ENCODE data around the gene HHATL. TPM values are rescaled to one million over a fixed set of nuclear protein-coding genes. Genes with fewer than 3 reads are reported as not detected.

HHATL gene
- polyA plus RNA-seq, 1 experiment: not detected

DNA sequence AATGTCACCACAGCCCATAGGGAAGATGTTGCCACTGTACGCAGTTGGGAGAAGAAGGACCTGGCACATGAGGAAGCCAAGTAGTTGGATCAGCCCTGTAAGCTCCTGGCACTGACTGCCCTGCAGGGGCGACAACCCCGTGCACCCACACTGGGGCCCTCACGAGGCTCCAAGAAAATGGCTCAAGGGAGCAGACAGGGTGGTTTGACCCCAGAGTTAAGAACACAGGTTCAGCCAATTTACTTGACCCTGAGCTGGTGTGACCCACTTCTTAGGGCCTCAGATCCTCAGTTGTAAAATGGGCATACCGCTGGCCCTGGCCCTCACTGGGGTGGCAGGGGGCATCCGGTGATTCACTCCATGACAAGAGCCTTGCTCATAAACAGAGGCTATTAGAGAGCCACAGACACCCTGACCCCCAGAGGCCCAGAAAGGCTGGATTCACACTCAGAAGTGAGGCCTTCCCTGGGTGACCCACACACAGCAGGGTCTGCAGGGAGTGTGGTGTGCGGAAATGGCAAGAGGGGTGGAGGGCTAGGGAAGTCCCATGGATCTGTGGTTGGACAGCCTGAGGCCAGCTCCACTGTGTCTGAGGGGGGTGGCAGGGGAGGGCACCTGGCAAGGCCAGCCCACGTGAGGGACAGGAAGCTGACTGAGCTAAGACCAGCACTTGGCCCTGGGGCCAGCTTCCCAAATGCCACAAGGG lies 1.7 kb upstream of the HHATL start:
- H3K9me3 ChIP-seq (ENCODE audit: control insufficient read depth, insufficient read depth, low read length): no peaks in the 10 kb centered on the region
- no peak for DNase-seq (ENCODE audit: low read depth, low spot score)
- ChIA-PET POLR2A (no interaction called here), CTCF (no interaction called here)
- no peak for TF ChIP-seq CTCF (IDR thresholded peaks at IDR 0.05; ENCODE audit: low read depth, low read length)
- H3K27me3 ChIP-seq (ENCODE audit: control insufficient read depth, insufficient read depth, low read length): peaks cover 18% of the 10 kb centered on the region
- no peak overlapping the region for H3K4me3 ChIP-seq (ENCODE audit: low read depth, low read length)
- H3K27ac ChIP-seq (ENCODE audit: low read depth, low read length): no peak overlapping the region

GRCh38 chr3:42703695-42704025 lies 1.1 kb upstream of the HHATL start:
- Histone ChIP-seq H3K27me3 (ENCODE audit: control insufficient read depth, insufficient read depth, low read length) (peaks cover 20% of the 10 kb centered on the region), H3K9me3 (ENCODE audit: control insufficient read depth, insufficient read depth, low read length) (no peaks in the 10 kb centered on the region), H3K27ac (ENCODE audit: low read depth, low read length) (no peak overlapping the region), H3K4me3 (ENCODE audit: low read depth, low read length) (no peak overlapping the region)
- ChIA-PET CTCF (interaction anchor here (1.2 kb wide), 1 partner anchor 42 kb away, joined by 3 read pairs; no protein-coding TSS in a partner anchor), POLR2A (no interaction called here)
- no peak for DNase-seq (ENCODE audit: low read depth, low spot score)
- TF ChIP-seq CTCF (IDR thresholded peaks at IDR 0.05; ENCODE audit: low read depth, low read length): no peak

DNA sequence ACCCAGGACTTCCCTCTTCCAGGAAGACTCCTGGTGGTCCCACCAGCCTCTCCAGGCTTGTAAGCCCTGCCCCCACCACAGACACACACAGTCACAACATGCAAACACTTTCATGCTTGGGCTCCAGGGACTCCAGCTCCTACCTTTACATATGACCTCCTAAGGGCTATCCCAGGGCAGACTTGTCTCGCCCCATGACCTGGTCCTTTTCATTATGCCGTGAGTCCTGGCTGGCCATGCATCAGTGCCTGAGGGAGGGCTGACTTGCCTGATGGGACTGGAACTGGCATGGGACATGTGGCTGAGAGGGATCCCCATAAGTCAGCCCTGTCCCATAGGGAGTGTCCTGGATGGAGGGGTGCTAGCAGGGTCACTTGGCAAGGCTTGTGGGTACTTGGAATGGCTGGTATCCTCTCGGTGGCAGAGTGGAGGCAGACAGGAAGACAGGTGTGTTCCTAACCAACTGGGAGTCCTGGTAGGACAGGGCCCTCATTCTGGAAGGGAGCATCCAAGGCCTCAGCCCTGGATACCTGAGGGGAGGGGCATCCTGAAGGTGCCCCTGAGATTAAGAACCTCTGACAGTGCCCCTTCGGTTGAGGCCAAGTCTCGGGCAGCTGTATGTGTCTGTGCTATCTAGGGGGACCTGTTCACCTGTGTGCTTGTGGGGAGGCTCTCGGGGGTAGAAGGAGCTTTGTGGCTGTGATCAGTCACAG lies 540 bp upstream of the HHATL start:
- TF ChIP-seq CTCF (IDR thresholded peaks at IDR 0.05; ENCODE audit: low read depth, low read length): no peak
- Histone ChIP-seq H3K4me3 (ENCODE audit: low read depth, low read length) (no peak overlapping the region), H3K9me3 (ENCODE audit: control insufficient read depth, insufficient read depth, low read length) (no peaks in the 10 kb centered on the region), H3K27ac (ENCODE audit: low read depth, low read length) (no peak overlapping the region), H3K27me3 (ENCODE audit: control insufficient read depth, insufficient read depth, low read length) (peaks cover 22% of the 10 kb centered on the region)
- no peak for DNase-seq (ENCODE audit: low read depth, low spot score)
- ChIA-PET POLR2A (no interaction called here), CTCF (interaction anchor here (1.2 kb wide), 1 partner anchor 42 kb away, joined by 3 read pairs; no protein-coding TSS in a partner anchor)

DNA sequence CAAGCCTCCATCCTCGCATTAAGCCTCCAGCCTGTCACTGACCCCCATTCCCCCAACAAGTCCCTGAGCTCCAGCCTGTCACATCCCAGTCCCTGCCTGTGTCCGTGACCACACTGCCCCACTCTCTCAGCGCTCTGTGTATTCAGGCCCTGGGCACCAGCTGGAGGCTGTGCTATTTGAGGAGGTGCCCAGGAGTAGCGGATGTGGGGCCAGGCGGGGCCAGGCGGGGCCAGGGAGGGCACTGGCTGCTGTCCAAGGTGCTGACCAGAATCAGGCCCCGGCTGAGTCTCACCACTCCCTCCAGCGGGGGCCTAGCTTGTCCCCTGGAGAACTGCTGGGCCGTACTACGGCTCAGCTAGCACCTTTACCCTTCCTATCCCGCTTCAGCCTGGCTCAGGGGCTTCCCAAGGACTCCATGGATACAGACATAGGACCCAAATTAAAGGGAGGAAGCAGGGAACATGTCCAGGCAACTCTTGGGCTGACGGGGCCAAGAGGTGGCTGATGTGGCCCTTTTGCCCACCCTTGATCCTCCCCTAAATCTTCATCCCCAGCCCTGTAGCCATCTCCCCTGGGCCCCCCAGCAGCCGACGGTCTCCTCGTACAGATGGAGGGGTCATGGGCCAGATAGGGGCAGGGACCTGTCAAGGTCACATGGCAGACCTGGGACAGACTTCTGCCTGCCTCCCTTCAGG lies 1.1 kb downstream of the HHATL start:
- CTCF ChIA-PET: no interaction called here
- TF ChIP-seq CTCF (IDR thresholded peaks at IDR 0.05; ENCODE audit: low read depth, low read length): no peak
- H3K27me3 ChIP-seq (ENCODE audit: control insufficient read depth, insufficient read depth, low read length): peaks cover 16% of the 10 kb centered on the region
- POLR2A ChIA-PET: interaction anchor here (0.5 kb wide), 1 partner anchor 101 kb away, joined by 3 read pairs; no protein-coding TSS in a partner anchor
- no peak overlapping the region for H3K27ac ChIP-seq (ENCODE audit: low read depth, low read length)
- no peaks in the 10 kb centered on the region for H3K9me3 ChIP-seq (ENCODE audit: control insufficient read depth, insufficient read depth, low read length)
- no peak for DNase-seq (ENCODE audit: low read depth, low spot score)
- H3K4me3 ChIP-seq (ENCODE audit: low read depth, low read length): no peak overlapping the region

Measured in AG04450 (cell line).